Smooth muscle cell (in vitro differentiated cells): ENCODE data around the gene DUSP18. TPM values are rescaled to one million over a fixed set of nuclear protein-coding genes. Genes with fewer than 3 reads are reported as not detected.

Source experiments
- DNase-seq: peaks from one replicate; lab custom pipeline; 2025; ENCODE audit not compliant: unreplicated experiment; lab: John Stamatoyannopoulos, UW
- H2AFZ ChIP-seq: fragments of 200-600 bp; sonication (generic); 2 replicates; pipeline ENCODE4 v1.6.0; 2016; ENCODE audit warnings: antibody characterized with exemption, low read depth, mild to moderate bottlenecking
- H3F3A ChIP-seq: fragments of 200-600 bp; sonication (generic); 2 replicates; pipeline ENCODE4 v1.6.0; 2017; ENCODE audit warnings: antibody characterized with exemption, low read depth
- H3K27ac ChIP-seq: fragments of 200-600 bp; sonication (generic); 2 replicates; pipeline ENCODE4 v1.5.1; 2016; ENCODE audit warnings: low read depth, mild to moderate bottlenecking
- H3K27me3 ChIP-seq: fragments of 200-600 bp; sonication (generic); 2 replicates; pipeline ENCODE4 v1.6.1; 2016; ENCODE audit warnings: low read depth, mild to moderate bottlenecking
- H3K36me3 ChIP-seq: fragments of 200-600 bp; sonication (generic); 2 replicates; pipeline ENCODE4 v1.5.1; 2016; ENCODE audit warnings: low read depth
- H3K4me1 ChIP-seq: fragments of 200-600 bp; sonication (generic); 2 replicates; pipeline ENCODE4 v1.5.1; 2016; ENCODE audit warnings: low read depth
- H3K4me2 ChIP-seq: fragments of 200-600 bp; sonication (generic); 2 replicates; pipeline ENCODE4 v1.6.0; 2016; ENCODE audit warnings: mild to moderate bottlenecking
- H3K4me3 ChIP-seq: fragments of 200-600 bp; sonication (generic); 2 replicates; pipeline ENCODE4 v1.5.1; 2016; ENCODE audit warnings: mild to moderate bottlenecking
- H3K79me2 ChIP-seq: fragments of 200-600 bp; sonication (generic); 2 replicates; pipeline ENCODE4 v1.6.0; 2016; ENCODE audit warnings: low read depth, mild to moderate bottlenecking
- H3K9ac ChIP-seq: fragments of 200-600 bp; sonication (generic); 2 replicates; pipeline ENCODE4 v1.6.0; 2016; ENCODE audit warnings: low read depth
- H3K9me3 ChIP-seq: fragments of 200-600 bp; sonication (generic); replicated peaks from 2 replicates; pipeline ENCODE4 v1.5.1; 2016; ENCODE audit warnings: low read depth
- H4K20me1 ChIP-seq: fragments of 200-600 bp; sonication (generic); 2 replicates; pipeline ENCODE4 v1.6.0; 2016; ENCODE audit warnings: low read depth
- CTCF ChIP-seq: fragments of 200-600 bp; sonication (generic); IDR thresholded peaks from 2 replicates; pipeline ENCODE4 v1.5.1; 2017; ENCODE audit warnings: borderline replicate concordance, mild to moderate bottlenecking, antibody characterized with exemption; ENCODE audit not compliant: insufficient read depth, poor library complexity, severe bottlenecking
- WGBS: methylation state at CpG from one replicate; pipeline ENCODE4 v1.1.7; 2016; ENCODE audit warnings: low lambda C conversion rate; 5-methylcytosine and 5-hydroxymethylcytosine counted together
- polyA plus RNA-seq: library from polyadenylated mRNA; unstranded; fragments of >200 nt; fragmentation: Nextera tagmentation; extraction: Ambion mirVana; gene quantifications from 2 replicates; pipeline ENCODE4 v1.2.1, GENCODE V29; 2016
- total RNA-seq: library from RNA; depleted of rRNA; stranded (reverse); fragments of >200 nt; gene quantifications from 2 replicates; pipeline ENCODE4 v1.2.3, GENCODE V29; 2014

DUSP18 gene
- total and polyA plus RNA-seq, 2 experiments from 2014 or later = 8.1 to 8.9 TPM

GRCh38 chr22:30614879-30615278 is 52.8 kb downstream of the DUSP18 start:
- H3K79me2 ChIP-seq = no peaks in the 10 kb centered on the region

GRCh38 chr22:30614268-30614667 is 53.4 kb downstream of the DUSP18 start:
- Histone ChIP-seq H3K4me3 (no peak overlapping the region), H3K27ac (no peak overlapping the region), H3K9me3 (no peaks in the 10 kb centered on the region), H4K20me1 (no peaks in the 10 kb centered on the region), H3K4me1 (peaks cover 6% of the 10 kb centered on the region), H3K36me3 (no peaks in the 10 kb centered on the region), H3F3A (no peaks in the 10 kb centered on the region), H3K79me2 (no peaks in the 10 kb centered on the region), H3K4me2 (no peak overlapping the region), H2AFZ (no peak overlapping the region), H3K27me3 (no peaks in the 10 kb centered on the region), H3K9ac (no peak overlapping the region)
- 97% methylated on average over 7 of the region's 7 CpGs for WGBS
- DNase-seq = no peak
- TF ChIP-seq CTCF = no peak

More at GRCh38 chr22:30614879-30615278, 52.8 kb downstream of the DUSP18 start:
- Histone ChIP-seq H3K27ac (no peak overlapping the region), H3K36me3 (no peaks in the 10 kb centered on the region), H3K4me2 (no peak overlapping the region), H2AFZ (no peak overlapping the region), H3K9ac (no peak overlapping the region), H4K20me1 (no peaks in the 10 kb centered on the region), H3K27me3 (no peaks in the 10 kb centered on the region), H3F3A (no peaks in the 10 kb centered on the region), H3K9me3 (no peaks in the 10 kb centered on the region), H3K4me1 (no peaks in the 10 kb centered on the region), H3K4me3 (no peak overlapping the region)
- DNase-seq = no peak
- TF ChIP-seq CTCF = no peak

- H3K4me2 ChIP-seq = no peak overlapping the region
- no peaks in the 10 kb centered on the region for H3K9me3 ChIP-seq
- no peaks in the 10 kb centered on the region for H3K79me2 ChIP-seq
- peaks cover 19% of the 10 kb centered on the region for H3K4me1 ChIP-seq
- WGBS = 93% methylated on average over 8 of the region's 8 CpGs
- no peak overlapping the region for H3K9ac ChIP-seq
- no peak overlapping the region for H3K27ac ChIP-seq
- DNase-seq = no peak
- no peaks in the 10 kb centered on the region for H3F3A ChIP-seq
- TF ChIP-seq CTCF = no peak
- no peaks in the 10 kb centered on the region for H4K20me1 ChIP-seq
- H3K27me3 ChIP-seq = no peaks in the 10 kb centered on the region
- no peak overlapping the region for H2AFZ ChIP-seq
- H3K4me3 ChIP-seq = no peak overlapping the region
- no peaks in the 10 kb centered on the region for H3K36me3 ChIP-seq
These were observed 54.9 kb downstream of the DUSP18 start for GRCh38 chr22:30612789-30613188.

Other genes with a start within 250 kb of the DUSP18 start
- 14.3 and 14.4 TPM in 2 replicates for gene MTFP1, start 242.1 kb downstream of the DUSP18 start, total RNA-seq
- 30.9 and 31.3 TPM in 2 replicates for gene MTFP1, start 242.1 kb downstream of the DUSP18 start, polyA plus RNA-seq
- not detected in 2 replicates for gene SEC14L3, start 195.9 kb downstream of the DUSP18 start, total RNA-seq
- 0.09 TPM in 1 of 2 replicates, not detected in the other for gene SEC14L3, start 195.9 kb downstream of the DUSP18 start, polyA plus RNA-seq
- gene SEC14L4, start 162.2 kb downstream of the DUSP18 start, total RNA-seq = not detected in 2 replicates
- gene SEC14L4, start 162.2 kb downstream of the DUSP18 start, polyA plus RNA-seq = not detected in 2 replicates
- gene SEC14L6, start 121.1 kb downstream of the DUSP18 start, total RNA-seq = 0.09 and 0.13 TPM in 2 replicates
- not detected in 2 replicates for gene SEC14L6, start 121.1 kb downstream of the DUSP18 start, polyA plus RNA-seq
- not detected in 2 replicates for gene GAL3ST1, start 93.2 kb downstream of the DUSP18 start, total RNA-seq
- gene GAL3ST1, start 93.2 kb downstream of the DUSP18 start, polyA plus RNA-seq = 0.35 and 0.78 TPM in 2 replicates
- gene PES1, start 76.0 kb downstream of the DUSP18 start, total RNA-seq = 27.4 and 35.6 TPM in 2 replicates
- 52.7 and 59.4 TPM in 2 replicates for gene PES1, start 76.0 kb downstream of the DUSP18 start, polyA plus RNA-seq
- gene TCN2, start 60.7 kb downstream of the DUSP18 start, total RNA-seq = 3.4 and 5.2 TPM in 2 replicates
- 3.1 and 3.3 TPM in 2 replicates for gene TCN2, start 60.7 kb downstream of the DUSP18 start, polyA plus RNA-seq
- gene SLC35E4, start 32.1 kb downstream of the DUSP18 start, total RNA-seq = 3.6 and 5.0 TPM in 2 replicates
- 4.1 and 7.2 TPM in 2 replicates for gene SLC35E4, start 32.1 kb downstream of the DUSP18 start, polyA plus RNA-seq
- 4.6 and 9.1 TPM in 2 replicates for gene OSBP2, start 27.0 kb upstream of the DUSP18 start, total RNA-seq
- 3.8 and 4.9 TPM in 2 replicates for gene OSBP2, start 27.0 kb upstream of the DUSP18 start, polyA plus RNA-seq